ENCODE measurements around the gene ETDA.

- TF ChIP-seq CEBPB (IDR thresholded peaks at IDR 0.05; ENCODE audit: low read depth, low read length) (no peak), POLR2A (IDR thresholded peaks at IDR 0.05; ENCODE audit: control extremely low read depth in 1 of 2, low read depth in 2 of 2, low read length in 2 of 2) (no peak), POLR2AphosphoS5 (IDR thresholded peaks at IDR 0.05; ENCODE audit: low read depth, low read length) (no peak), CTCF (IDR thresholded peaks at IDR 0.05; ENCODE audit: control extremely low read depth in 1 of 3, insufficient read depth in 1 of 3, low read depth in 1 of 3, low read length in 3 of 3) (no peak), SP2 (IDR thresholded peaks at IDR 0.05; ENCODE audit: low read length) (no peak), JUN (IDR thresholded peaks at IDR 0.05; ENCODE audit: low read depth, low read length) (no peak), SIX5 (IDR thresholded peaks at IDR 0.05; ENCODE audit: low read depth, low read length) (no peak), EZH2 (IDR thresholded peaks at IDR 0.05; ENCODE audit: low read depth, low read length, severe bottlenecking) (no peak), SUZ12 (IDR thresholded peaks at IDR 0.05; ENCODE audit: low read length) (no peak), EP300 (IDR thresholded peaks at IDR 0.05; ENCODE audit: borderline replicate concordance in 1 of 2, low read depth in 2 of 2, low read length in 2 of 2) (no peak), CBX8 (IDR thresholded peaks at IDR 0.05; ENCODE audit: borderline replicate concordance, low read depth, low read length) (no peak), ZNF274 (IDR thresholded peaks at IDR 0.05; ENCODE audit: borderline replicate concordance, extremely low read depth, low read length) (no peak)
These were observed 38.5 kb upstream of the ETDA start for GRCh38 chrX:135213200-135213844.

Data from H1 (cell line).